B cell (primary cell): ENCODE data around the gene CCDC122.

Experiments
- CTCF ChIP-seq: fragments of 200-600 bp; IDR thresholded peaks from one replicate; pipeline ENCODE4 v1.8.0; 2022; ENCODE audit warnings: antibody characterized with exemption, mild to moderate bottlenecking
- EZH2 ChIP-seq: IDR thresholded peaks from 2 replicates; pipeline ENCODE4 v1.6.1; 2012; ENCODE audit warnings: borderline replicate concordance, low read depth, mild to moderate bottlenecking, moderate library complexity, low read length; ENCODE audit not compliant: insufficient read depth, poor library complexity, severe bottlenecking

GRCh38 chr13:43815204-43815603 lies 64.3 kb downstream of the CCDC122 start:
- TF ChIP-seq CTCF (no peak), EZH2 (no peak)
